GM18508 (cell line): Measurements from ENCODE around the gene GTPBP2.
A peak's percentile ranks its signal among the peaks of the same experiment; 100 is the strongest.
"Not testable (repeated sequence)": the region's sequence is repeated elsewhere in the genome, so short reads cannot be mapped to it uniquely, and the experiment has no call there.

Experiments
- ATAC-seq: cut with Tn5 transposase; IDR thresholded peaks from one replicate; pipeline ENCODE4 v1.9.1; 2021; ENCODE audit warnings: moderate number of reproducible peaks; ENCODE audit not compliant: insufficient read depth, unreplicated experiment

Gene GTPBP2

DNA sequence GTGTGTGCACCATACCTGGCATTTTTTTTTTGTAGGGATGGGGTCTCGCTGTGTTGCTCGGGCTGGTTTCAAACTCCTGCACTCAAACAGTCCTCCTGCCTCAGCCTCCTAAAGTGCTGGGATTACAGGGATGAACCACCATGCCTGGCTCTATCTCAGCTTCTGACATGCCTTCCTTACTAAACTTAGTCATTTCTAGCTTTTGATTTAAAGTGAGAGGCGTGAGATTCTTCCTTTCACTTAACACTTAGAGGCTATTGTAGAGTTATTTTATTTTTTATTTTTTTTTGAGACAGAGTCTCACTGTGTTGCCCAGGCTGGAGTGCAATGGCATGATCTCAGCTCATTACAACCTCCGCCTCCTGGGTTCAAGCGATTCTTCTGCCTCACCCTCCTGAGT lies 33.9 kb upstream of the GTPBP2 start:
- ATAC-seq, result not testable (repeated sequence)

DNA sequence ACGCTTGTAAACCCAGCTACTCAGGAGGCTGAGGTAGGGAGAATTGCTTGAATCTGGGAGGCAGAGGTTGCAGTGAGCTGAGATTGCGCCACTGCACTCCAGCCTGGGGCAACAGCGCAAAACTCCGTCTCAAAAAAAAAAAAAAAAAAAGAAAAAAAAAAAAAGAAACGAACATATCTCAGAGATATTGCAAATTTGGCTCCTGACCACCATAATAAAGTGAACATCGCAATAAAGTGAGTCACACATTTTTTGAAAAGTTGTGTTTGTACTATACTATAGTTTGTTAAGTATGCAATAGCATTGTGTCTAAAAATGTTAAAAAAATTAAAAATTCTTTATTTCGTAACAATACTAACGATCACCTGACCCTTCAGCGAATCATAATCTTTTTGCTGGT lies 29.1 kb upstream of the GTPBP2 start:
- no peak for ATAC-seq

- no peak for ATAC-seq
Measured at GRCh38 chr6:43657221-43657802, 28.2 kb upstream of the GTPBP2 start.

- ATAC-seq, result not testable (repeated sequence)
Measured at GRCh38 chr6:43652822-43653221, 23.8 kb upstream of the GTPBP2 start.

DNA sequence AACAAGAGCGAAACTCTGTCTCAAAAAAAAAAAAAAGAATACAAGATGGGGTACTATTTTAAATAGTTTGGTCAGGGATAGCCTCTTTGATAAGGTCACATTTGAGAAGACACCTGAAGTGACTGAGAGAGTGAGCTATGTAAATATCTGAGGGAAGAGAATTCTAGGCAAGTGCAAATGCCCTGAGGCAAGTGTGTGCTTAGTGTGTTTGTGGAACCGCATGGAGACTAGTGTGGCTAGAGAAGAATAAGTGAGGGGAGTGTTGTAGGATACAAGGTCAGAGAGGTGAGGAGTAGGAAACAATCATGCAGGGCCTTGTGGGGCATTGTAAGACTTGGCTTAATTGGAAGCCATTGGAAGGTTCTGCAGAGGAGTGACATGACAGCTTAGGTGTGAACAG lies 19.2 kb upstream of the GTPBP2 start:
- ATAC-seq, result no peak

GRCh38 chr6:43647613-43648012 lies 18.5 kb upstream of the GTPBP2 start:
- ATAC-seq, result no peak

- ATAC-seq, result no peak
Measured at GRCh38 chr6:43645613-43645964, 16.5 kb upstream of the GTPBP2 start.

DNA sequence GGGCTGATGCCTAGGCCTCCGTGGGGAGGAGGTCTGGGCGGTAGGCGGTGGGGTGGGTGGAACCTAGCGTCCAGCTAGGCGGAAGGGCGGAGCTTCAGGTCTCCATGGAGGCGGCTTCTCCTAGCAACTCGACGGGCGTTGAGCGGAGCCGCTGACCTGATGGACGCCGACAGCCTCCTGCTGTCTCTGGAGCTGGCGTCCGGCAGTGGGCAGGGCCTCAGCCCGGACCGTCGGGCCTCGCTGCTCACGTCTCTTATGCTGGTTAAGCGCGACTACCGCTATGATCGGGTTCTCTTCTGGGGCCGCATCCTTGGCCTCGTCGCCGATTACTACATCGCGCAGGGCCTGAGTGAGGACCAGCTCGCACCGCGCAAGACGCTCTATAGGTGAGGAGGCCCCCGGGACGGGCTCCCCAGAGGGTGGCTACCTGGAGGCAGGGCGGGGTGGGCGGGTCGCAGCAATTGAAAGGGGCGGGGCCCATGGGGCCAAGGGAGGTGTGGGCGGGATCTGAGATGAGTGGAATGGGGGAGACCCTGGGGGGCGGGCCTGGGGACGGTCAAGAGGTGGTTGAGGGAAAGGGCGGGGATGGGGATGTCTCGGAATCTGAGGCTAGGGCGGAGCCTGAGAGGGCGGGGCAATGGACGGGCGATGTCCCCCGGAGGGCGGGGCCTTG lies 16.0 kb upstream of the GTPBP2 start, which contains the start of gene RSPH9:
Gene RSPH9 (plus strand): TSS at position 97 of the 673 bp plus-strand sequence. CDS start 63 bp downstream, at position 160.
- ATAC-seq, result no peak

DNA sequence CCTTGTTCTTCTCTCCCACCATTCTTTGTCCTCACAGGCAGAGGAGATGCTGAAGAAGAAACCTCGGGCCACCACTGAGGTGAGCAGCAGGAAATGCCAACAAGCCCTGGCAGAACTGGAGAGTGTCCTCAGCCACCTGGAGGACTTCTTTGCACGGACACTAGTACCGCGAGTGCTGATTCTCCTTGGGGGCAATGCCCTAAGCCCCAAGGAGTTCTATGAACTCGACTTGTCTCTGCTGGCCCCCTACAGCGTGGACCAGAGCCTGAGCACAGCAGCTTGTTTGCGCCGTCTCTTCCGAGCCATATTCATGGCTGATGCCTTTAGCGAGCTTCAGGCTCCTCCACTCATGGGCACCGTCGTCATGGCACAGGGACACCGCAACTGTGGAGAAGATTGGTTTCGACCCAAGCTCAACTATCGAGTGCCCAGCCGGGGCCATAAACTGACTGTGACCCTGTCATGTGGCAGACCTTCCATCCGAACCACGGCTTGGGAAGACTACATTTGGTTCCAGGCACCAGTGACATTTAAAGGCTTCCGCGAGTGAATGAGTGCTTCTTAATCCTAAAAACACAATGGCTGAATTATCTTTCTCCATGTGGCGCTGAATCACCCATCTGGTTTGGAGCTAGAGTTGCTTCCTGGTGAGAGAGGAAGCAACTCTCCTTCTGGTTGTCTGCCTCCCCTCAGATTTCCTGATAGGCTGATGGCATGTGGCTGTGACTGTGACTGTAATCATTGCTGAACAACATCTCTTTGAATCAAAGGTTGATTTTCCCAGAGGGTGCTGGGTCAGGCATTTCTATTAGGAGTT lies 11.1 kb upstream of the GTPBP2 start:
- no peak for ATAC-seq

GRCh38 chr6:43636308-43636659 lies 7.2 kb upstream of the GTPBP2 start:
- no peak for ATAC-seq

DNA sequence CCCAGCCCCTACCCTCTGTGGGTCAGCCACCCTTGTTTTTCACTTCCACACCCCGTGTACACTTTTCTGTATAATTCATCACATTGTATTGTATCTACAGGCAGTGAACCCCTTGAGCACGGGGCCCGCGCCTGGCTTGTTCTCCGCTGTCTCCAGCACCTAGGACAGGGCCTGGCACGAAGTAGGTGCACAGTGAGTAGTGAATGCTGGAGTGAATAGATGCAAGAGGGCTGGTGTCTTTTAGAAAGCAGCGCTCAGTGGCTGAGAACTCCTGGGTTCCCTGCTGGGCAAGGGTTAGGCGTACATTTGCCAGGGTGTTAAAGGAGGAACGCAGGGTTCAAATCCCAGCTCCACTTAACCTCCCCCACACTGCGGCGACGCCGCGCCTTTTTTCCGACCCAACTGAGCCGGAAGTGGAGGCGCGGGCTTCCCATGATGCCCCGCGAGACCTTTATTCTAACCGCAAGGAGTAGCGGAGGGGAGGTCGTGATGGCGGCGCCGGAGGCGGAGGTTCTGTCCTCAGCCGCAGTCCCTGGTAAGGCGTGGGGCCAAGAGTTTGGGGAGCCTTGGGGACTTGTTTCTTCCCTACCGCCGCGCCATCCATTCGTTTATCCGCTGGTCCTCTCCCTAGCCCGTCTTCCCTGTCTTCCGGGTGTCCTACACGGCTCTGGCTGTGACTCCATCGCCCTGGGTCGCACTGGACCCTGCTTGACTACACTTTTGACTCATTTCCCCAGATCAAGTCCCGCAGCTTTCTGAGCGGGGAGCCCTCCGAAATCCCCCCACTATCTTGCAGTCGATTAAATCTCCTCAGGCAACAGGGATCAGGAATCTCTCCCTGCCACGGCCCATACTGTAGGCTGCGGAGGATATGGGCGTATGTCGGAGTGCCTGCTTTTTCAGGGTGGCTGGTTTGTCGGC lies 6.6 kb upstream of the GTPBP2 start, which contains the start of gene MAD2L1BP:
Gene MAD2L1BP (plus strand): TSS at position 454 of the 921 bp plus-strand sequence. CDS start 36 bp downstream, at position 490.
- peak; percentile 58 for ATAC-seq

DNA sequence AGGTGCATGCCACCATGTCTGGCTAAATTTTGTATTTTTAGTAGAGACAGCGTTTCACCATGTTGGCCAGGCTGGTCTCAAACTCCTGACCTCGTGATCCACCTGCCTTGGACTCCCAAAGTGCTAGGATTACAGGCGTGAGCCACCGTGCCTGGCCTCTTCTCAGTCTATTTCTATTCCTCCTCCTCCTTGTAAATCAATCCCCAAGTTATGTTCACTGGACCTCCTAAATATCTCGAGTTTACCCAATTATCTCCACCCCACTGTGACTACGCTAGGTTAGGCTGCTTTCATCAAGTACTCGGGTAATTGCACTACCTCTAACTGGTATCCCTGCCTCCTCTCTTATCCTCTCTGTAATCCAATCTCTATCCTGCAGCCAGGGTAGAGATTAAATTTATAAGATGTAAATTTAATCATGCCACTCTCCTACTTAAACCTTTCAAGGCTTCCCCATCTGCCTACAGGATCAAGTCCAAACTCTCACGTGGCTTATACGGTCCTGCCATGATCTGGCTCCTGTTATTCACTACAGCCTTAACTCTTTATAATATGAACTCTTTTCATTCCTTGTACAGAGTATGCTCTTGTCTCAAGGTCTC lies 5.7 kb upstream of the GTPBP2 start:
- ATAC-seq, result no peak

GRCh38 chr6:43633002-43633401 lies 3.9 kb upstream of the GTPBP2 start:
- not testable (repeated sequence) for ATAC-seq

- ATAC-seq, result no peak
Measured at GRCh38 chr6:43630980-43631619, 2.0 kb upstream of the GTPBP2 start.

DNA sequence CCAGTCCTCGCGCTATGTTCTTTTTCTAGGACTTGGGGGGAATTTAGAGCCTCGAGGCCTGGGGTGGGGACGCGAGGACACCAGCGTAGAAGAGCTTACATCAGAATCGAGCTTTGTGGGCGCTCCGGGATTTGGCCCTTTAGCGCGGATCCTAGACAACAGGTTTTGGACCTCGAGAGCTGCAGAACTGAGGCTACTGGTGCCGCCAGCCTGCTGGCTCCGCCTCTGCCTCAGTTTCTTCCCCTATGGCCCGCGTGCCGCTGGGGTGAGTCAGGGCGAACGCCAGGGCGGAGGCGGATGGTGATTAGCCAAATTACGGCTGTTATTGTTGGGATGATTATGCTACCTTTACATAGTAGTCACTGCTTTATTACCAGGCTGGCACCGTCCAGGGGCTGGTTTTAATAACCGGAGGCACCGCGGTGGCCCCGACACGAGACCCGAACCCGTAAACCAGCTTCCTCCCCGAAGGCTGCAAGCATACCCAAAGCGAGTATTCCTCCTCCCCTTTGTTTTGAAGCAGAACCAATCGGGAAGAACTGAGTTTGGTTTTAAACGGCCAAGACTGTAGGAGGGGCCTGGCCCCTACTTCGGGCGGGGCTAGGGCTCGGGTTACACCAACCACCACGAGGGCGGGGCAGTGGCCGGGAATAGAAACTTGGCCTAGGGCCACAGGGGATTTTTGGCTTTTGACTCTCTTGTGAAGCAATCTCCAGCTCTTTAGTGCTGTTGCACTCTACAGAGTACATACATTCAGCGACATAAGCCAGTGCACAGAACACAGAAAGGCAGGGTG lies 639 bp upstream of the GTPBP2 start:
- ATAC-seq, result peak; percentile 41

DNA sequence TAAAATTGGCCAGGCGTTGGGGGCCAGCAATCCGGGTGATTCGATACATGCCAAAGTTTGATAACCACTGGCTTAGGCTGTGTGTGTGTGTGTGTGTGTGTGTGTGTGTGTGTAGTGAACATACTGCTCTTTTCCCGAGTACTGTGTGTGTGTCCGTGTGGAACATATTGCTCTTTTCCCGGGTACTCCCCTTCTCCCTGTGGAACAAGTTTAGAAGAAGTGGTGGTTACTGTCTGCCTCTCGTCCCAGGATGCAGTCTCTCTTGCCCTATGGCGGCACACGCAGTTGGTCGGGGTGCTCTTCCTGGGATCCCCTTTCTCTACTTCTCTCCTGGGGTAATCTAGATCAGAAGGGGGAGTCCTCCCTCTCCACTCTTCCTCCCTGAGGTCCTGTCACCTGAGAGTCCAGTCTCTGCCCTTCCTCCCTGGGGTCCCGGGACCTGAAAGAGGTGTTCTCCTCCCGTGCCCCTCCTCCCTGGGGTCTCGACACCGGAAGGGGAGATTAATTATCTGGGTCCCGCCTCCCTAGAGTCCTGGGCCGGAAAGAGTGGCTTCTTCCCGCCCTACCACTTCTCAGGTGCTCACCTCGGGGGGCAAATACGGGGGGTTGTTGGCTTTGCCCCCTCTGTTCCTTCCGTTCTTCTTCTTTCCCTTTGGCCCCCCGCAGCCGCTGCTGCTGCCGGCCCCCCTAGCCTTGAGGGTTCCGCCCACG lies 516 bp downstream of the GTPBP2 start:
- no peak for ATAC-seq

DNA sequence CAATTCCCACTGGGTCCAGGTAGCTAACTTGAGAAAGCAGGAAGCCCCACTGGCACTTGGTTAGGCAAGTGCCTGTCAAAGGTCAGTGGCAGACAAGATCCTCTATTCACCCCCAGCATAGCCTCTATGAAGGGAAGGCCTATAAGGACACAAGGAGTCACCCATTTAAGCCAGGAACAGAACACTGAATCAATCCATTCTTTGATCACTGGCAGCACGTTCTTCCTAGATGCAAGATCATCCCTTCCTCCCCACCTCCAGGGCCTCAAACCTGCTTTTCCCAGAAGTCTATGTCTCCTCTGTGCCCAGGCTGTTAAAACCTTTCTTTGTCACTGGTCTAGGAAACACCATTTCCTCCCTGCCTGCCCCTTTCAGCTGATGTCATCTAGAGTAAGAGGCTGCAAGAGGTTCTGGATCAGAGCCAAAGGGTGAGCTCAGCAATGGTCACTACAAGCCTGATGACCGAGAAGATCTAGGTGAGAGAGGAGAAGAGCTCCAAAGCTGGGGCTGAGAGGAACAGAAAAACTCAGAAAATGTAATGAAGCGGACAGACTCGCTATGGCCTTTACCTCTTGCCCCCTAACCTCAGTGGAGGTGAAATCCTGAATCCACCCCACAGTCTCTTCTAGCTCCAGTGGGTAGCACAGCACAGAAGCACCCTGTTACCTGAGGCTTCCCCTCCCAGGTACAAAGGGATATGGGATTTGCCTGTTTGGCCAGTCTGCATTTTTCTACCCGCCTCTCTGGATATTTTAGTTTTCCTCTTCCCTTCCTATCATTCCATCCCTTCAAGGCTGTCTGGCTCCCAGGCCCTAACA lies 1.8 kb downstream of the GTPBP2 start:
- no peak for ATAC-seq
